ENCODE data around the gene ZBTB45. TPM values are rescaled to one million over a fixed set of nuclear protein-coding genes. Genes with fewer than 3 reads are reported as not detected.

ZBTB45 gene
- total RNA-seq, 1 experiment from 2014 or later = 12.0 TPM

- TF ChIP-seq ZFX (IDR thresholded peaks at IDR 0.05) = no peak
- 0 out of 6 replicates have a peak, but pooled peaks of 1 of the 3 experiments have one; percentile 0 for TF ChIP-seq CTCF (IDR thresholded peaks at IDR 0.05 in 2 of 3, conservative IDR thresholded peaks at IDR 0.05 in 1 of 3; ENCODE audit: borderline replicate concordance in 1 of 3, insufficient read depth in 1 of 3, low read depth in 2 of 3, low read length in 2 of 3)
Measured at GRCh38 chr19:58520257-58520599, 618 bp upstream of the ZBTB45 start.

GRCh38 chr19:58519087-58519354 lies 589 bp downstream of the ZBTB45 start:
- no peaks in the 10 kb centered on the region for H3K27me3 ChIP-seq (ENCODE audit: insufficient read depth, low read length)
- peaks cover 2 to 17% of the 10 kb centered on the region in 2 experiments; a peak in 2 of 4 replicates for H3K36me3 ChIP-seq (ENCODE audit: control insufficient read depth in 1 of 2, insufficient read depth in 2 of 2, low read length in 2 of 2)
- peaks cover 12 to 38% of the 10 kb centered on the region in 2 experiments for H3K4me1 ChIP-seq (ENCODE audit: control insufficient read depth in 1 of 2, insufficient read depth in 2 of 2, low read length in 2 of 2)
- peak overlapping the region; percentile 91 for H3K4me2 ChIP-seq (ENCODE audit: low read length)
- no peaks in the 10 kb centered on the region for H3K9me2 ChIP-seq (ENCODE audit: insufficient read depth)
- ChIA-PET POLR2A (interaction anchor here (1.3 to 3.8 kb wide), 5 partner anchors 18 to 156 kb away, joined by 3 to 33 read pairs (median 10); partner anchors contain the start of genes CHMP2A, TRIM28 and ZNF497), RAD21 (ENCODE audit: low non-redundant PET in 1 of 2, low total read pairs in 2 of 2, uncharacterized antibody in 2 of 2, unreplicated experiment in 2 of 2) (interaction anchor here in 1 of 2 experiments (2.2 kb wide), 1 partner anchor 36 kb away, joined by 6 read pairs; the partner anchor contains the start of gene CHMP2A), CTCF (interaction anchor here (0.5 to 3.3 kb wide), 11 partner anchors 12 to 291 kb away, joined by 3 to 20 read pairs (median 4); partner anchors contain the start of genes CHMP2A, TRIM28, ZNF446 and ZNF497)
- intact Hi-C loops (cut with micrococcal nuclease) = loop anchor here (1.0 to 5.0 kb wide), 3 partner anchors 25 to 302 kb away; partner anchors contain the start of genes TRIM28 and ZSCAN22
- no TSS peak for BruUV-seq (replicated peaks)
- TF ChIP-seq EZH2phosphoT487 (IDR thresholded peaks at IDR 0.05; ENCODE audit: borderline replicate concordance) = no peak
- peak; percentile 25 for TF ChIP-seq YY1 (IDR thresholded peaks at IDR 0.05; ENCODE audit: extremely low read depth, insufficient replicate concordance, low read depth, low read length)
- TF ChIP-seq CEBPB (IDR thresholded peaks at IDR 0.05; ENCODE audit: low read depth) = no peak
- no peak for TF ChIP-seq FOSL1 (IDR thresholded peaks at IDR 0.05; ENCODE audit: low read depth)
- TF ChIP-seq ELF1 (IDR thresholded peaks at IDR 0.05; ENCODE audit: borderline replicate concordance, low read depth) = no peak
- no peak for TF ChIP-seq ZNF274 (IDR thresholded peaks at IDR 0.05; ENCODE audit: low read depth, low read length)
- peak; percentile 36 to 75 (median 51); a peak in 4 of 6 replicates for TF ChIP-seq CTCF (IDR thresholded peaks at IDR 0.05 in 2 of 3, conservative IDR thresholded peaks at IDR 0.05 in 1 of 3; ENCODE audit: borderline replicate concordance in 1 of 3, insufficient read depth in 1 of 3, low read depth in 2 of 3, low read length in 2 of 3)
- no peak for TF ChIP-seq ZBTB33 (IDR thresholded peaks at IDR 0.05; ENCODE audit: extremely low read depth, insufficient replicate concordance, low read length)
- no peak overlapping the region for H2AFZ ChIP-seq (ENCODE audit: low read depth, low read length, poor library complexity, severe bottlenecking)
- no peaks in the 10 kb centered on the region for H4K20me1 ChIP-seq (ENCODE audit: insufficient read depth)
- DNase-seq (ENCODE audit: low read depth, low spot score) (no peak), ATAC-seq (peak; percentile 41)
- H3K27ac ChIP-seq (ENCODE audit: low read depth, low read length) = peak overlapping the region; percentile 91
- peak overlapping the region; percentile 78 to 90 for H3K4me3 ChIP-seq (replicated peaks in 1 of 2; ENCODE audit: low read depth in 1 of 2, low read length in 2 of 2)
- peaks cover 47% of the 10 kb centered on the region for H3K79me2 ChIP-seq (ENCODE audit: insufficient read depth, low read length)
- H3K9me3 ChIP-seq (ENCODE audit: control insufficient read depth in 1 of 2, insufficient read depth in 1 of 2, low read depth in 1 of 2, low read length in 2 of 2) = no peaks in the 10 kb centered on the region
- H3K9ac ChIP-seq (ENCODE audit: low read length) = peak overlapping the region; percentile 84

More at GRCh38 chr19:58520257-58520599, 618 bp upstream of the ZBTB45 start:
- peak overlapping the region; percentile 91 for H3K27ac ChIP-seq (ENCODE audit: low read depth, low read length)
- RAD21 ChIA-PET (ENCODE audit: low non-redundant PET in 1 of 2, low total read pairs in 2 of 2, uncharacterized antibody in 2 of 2, unreplicated experiment in 2 of 2) = interaction anchor here (1.0 to 2.2 kb wide), 3 partner anchors 35 to 61 kb away, joined by 6 to 8 read pairs (median 7); partner anchors contain the start of gene CHMP2A (in 1 of the 2)
- peaks cover 2 to 17% of the 10 kb centered on the region in 2 experiments; a peak in 2 of 4 replicates for H3K36me3 ChIP-seq (ENCODE audit: control insufficient read depth in 1 of 2, insufficient read depth in 2 of 2, low read length in 2 of 2)
- no peak for DNase-seq (ENCODE audit: low read depth, low spot score)
- peak overlapping the region; percentile 78 to 90 for H3K4me3 ChIP-seq (replicated peaks in 1 of 2; ENCODE audit: low read depth in 1 of 2, low read length in 2 of 2)
- H3K9ac ChIP-seq (ENCODE audit: low read length) = peak overlapping the region; percentile 84
- no peaks in the 10 kb centered on the region for H4K20me1 ChIP-seq (ENCODE audit: insufficient read depth)
- TSS peak; percentile 64 for BruUV-seq (replicated peaks)
- no peak overlapping the region for H2AFZ ChIP-seq (ENCODE audit: low read depth, low read length, poor library complexity, severe bottlenecking)
- intact Hi-C loops (cut with micrococcal nuclease) = loop anchor here (2.0 kb wide), 1 partner anchor 53 kb away; the partner anchor contains the start of gene MZF1
- H3K4me2 ChIP-seq (ENCODE audit: low read length) = peak overlapping the region; percentile 91
- H3K4me1 ChIP-seq (ENCODE audit: control insufficient read depth in 1 of 2, insufficient read depth in 2 of 2, low read length in 2 of 2) = peaks cover 12 to 31% of the 10 kb centered on the region in 2 experiments
- POLR2A ChIA-PET = interaction anchor here (0.7 to 3.8 kb wide), 12 partner anchors 19 to 158 kb away, joined by 3 to 33 read pairs (median 4); partner anchors contain the start of genes CHMP2A, TRIM28, ZNF497 and ZNF584
- CTCF ChIA-PET = interaction anchor here (0.6 to 3.3 kb wide), 15 partner anchors 8 to 626 kb away, joined by 3 to 20 read pairs (median 4); partner anchors contain the start of genes CHMP2A, TRIM28, ZNF497 and ZNF544
- H3K27me3 ChIP-seq (ENCODE audit: insufficient read depth, low read length) = no peaks in the 10 kb centered on the region
- H3K79me2 ChIP-seq (ENCODE audit: insufficient read depth, low read length) = peaks cover 37% of the 10 kb centered on the region
- no peaks in the 10 kb centered on the region for H3K9me2 ChIP-seq (ENCODE audit: insufficient read depth)
- no peaks in the 10 kb centered on the region for H3K9me3 ChIP-seq (ENCODE audit: control insufficient read depth in 1 of 2, insufficient read depth in 1 of 2, low read depth in 1 of 2, low read length in 2 of 2)
- ATAC-seq = no peak
